ENCODE measurements around the gene SLC44A5.

SLC44A5 gene

GRCh38 chr1:75589637-75590036 is 21.3 kb downstream of the SLC44A5 start:
- no peak overlapping the region for H3K4me3 ChIP-seq (ENCODE audit: low read depth, low read length)

GRCh38 chr1:75588779-75589475 is 22.0 kb downstream of the SLC44A5 start:
- no peak overlapping the region for H3K4me3 ChIP-seq (ENCODE audit: low read depth, low read length)

GRCh38 chr1:75587692-75588091 is 23.2 kb downstream of the SLC44A5 start:
- H3K4me3 ChIP-seq (ENCODE audit: low read depth, low read length): no peak overlapping the region

GRCh38 chr1:75583282-75583681 is 27.6 kb downstream of the SLC44A5 start:
- no peak overlapping the region for H3K4me3 ChIP-seq (ENCODE audit: low read depth, low read length)

- H3K4me3 ChIP-seq (ENCODE audit: low read depth, low read length): no peak overlapping the region
Observed at GRCh38 chr1:75582725-75583261, 28.1 kb downstream of the SLC44A5 start.

- H3K4me3 ChIP-seq (ENCODE audit: low read depth, low read length): no peak overlapping the region
Observed at GRCh38 chr1:75579046-75579445, 31.9 kb downstream of the SLC44A5 start.

- H3K4me3 ChIP-seq (ENCODE audit: low read depth, low read length): no peak overlapping the region
Observed at GRCh38 chr1:75575837-75576236, 35.1 kb downstream of the SLC44A5 start.

GRCh38 chr1:75567191-75567590 is 43.7 kb downstream of the SLC44A5 start:
- H3K4me3 ChIP-seq (ENCODE audit: low read depth, low read length): no peak overlapping the region

- no peak overlapping the region for H3K4me3 ChIP-seq (ENCODE audit: low read depth, low read length)
Observed at GRCh38 chr1:75559800-75560199, 51.1 kb downstream of the SLC44A5 start.

GRCh38 chr1:75559136-75559535 is 51.8 kb downstream of the SLC44A5 start:
- no peak overlapping the region for H3K4me3 ChIP-seq (ENCODE audit: low read depth, low read length)

- no peak overlapping the region for H3K4me3 ChIP-seq (ENCODE audit: low read depth, low read length)
Observed at GRCh38 chr1:75554870-75555269, 56.0 kb downstream of the SLC44A5 start.

GRCh38 chr1:75554181-75554580 is 56.7 kb downstream of the SLC44A5 start:
- no peak overlapping the region for H3K4me3 ChIP-seq (ENCODE audit: low read depth, low read length)

GRCh38 chr1:75550559-75550958 is 60.4 kb downstream of the SLC44A5 start:
- no peak overlapping the region for H3K4me3 ChIP-seq (ENCODE audit: low read depth, low read length)

- H3K4me3 ChIP-seq (ENCODE audit: low read depth, low read length): no peak overlapping the region
Observed at GRCh38 chr1:75548721-75549480, 62.0 kb downstream of the SLC44A5 start.

- no peak overlapping the region for H3K4me3 ChIP-seq (ENCODE audit: low read depth, low read length)
Observed at GRCh38 chr1:75543705-75544104, 67.2 kb downstream of the SLC44A5 start.

- H3K4me3 ChIP-seq (ENCODE audit: low read depth, low read length): no peak overlapping the region
Observed at GRCh38 chr1:75542818-75543570, 67.9 kb downstream of the SLC44A5 start.

GRCh38 chr1:75539230-75540116 is 71.4 kb downstream of the SLC44A5 start:
- no peak overlapping the region for H3K4me3 ChIP-seq (ENCODE audit: low read depth, low read length)

- H3K4me3 ChIP-seq (ENCODE audit: low read depth, low read length): no peak overlapping the region
Observed at GRCh38 chr1:75533085-75533484, 77.8 kb downstream of the SLC44A5 start.

- H3K4me3 ChIP-seq (ENCODE audit: low read depth, low read length): no peak overlapping the region
Observed at GRCh38 chr1:75531570-75531969, 79.3 kb downstream of the SLC44A5 start.

- H3K4me3 ChIP-seq (ENCODE audit: low read depth, low read length): no peak overlapping the region
Observed at GRCh38 chr1:75529488-75529887, 81.4 kb downstream of the SLC44A5 start.
